GM23338 (cell line): ENCODE measurements around the gene CADM4.

Experiments
- CREB1 ChIP-seq: fragments of 250-450 bp; sonication (Bioruptor Pico); IDR thresholded peaks from 2 replicates; pipeline ENCODE4 v1.5.0; 2020; ENCODE audit warnings: low read depth, mild to moderate bottlenecking, moderate library complexity
- POLR2AphosphoS5 ChIP-seq: IDR thresholded peaks from 2 replicates; pipeline ENCODE4 v1.6.1; 2016; ENCODE audit warnings: antibody characterized with exemption, low read depth
- REST ChIP-seq: IDR thresholded peaks from one replicate; pipeline ENCODE4 v1.6.1; 2018; ENCODE audit warnings: antibody characterized with exemption; ENCODE audit not compliant: unreplicated experiment
- TF ChIP-seq, protein P1 (sequence below), 2 experiments: fragments of 200-600 bp in 1 of 2; sonication (generic) in 1 of 2; conservative IDR thresholded peaks; 2 replicates each; pipeline versions ENCODE4 v1.5.1 to v1.6.1; 2016 to 2017; ENCODE audit warnings: antibody characterized with exemption in 2 of 2, low read depth in 2 of 2, mild to moderate bottlenecking in 2 of 2, moderate library complexity in 1 of 2

DNA sequence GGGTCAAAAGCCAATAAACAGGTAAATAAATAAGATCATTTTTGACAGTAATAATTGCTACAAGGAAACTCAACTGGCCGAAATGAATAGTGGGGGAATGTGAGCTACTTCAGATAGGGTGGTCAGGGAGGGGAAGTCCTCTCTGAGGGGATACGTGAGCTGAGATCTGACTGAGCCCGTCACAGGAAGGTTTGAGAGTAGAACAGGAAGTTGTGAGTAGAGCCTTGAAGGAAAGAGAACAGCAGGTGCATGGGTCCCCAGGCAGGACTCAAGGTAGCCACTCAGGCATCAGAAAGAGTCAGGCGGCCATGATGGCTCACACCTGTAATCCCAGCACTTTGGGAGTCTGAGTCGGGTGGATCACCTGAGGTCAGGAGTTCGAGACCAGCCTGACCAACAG, 50.0 kb downstream of the CADM4 start:
- TF ChIP-seq REST = no peak
- no peak for TF ChIP-seq CREB1 (CRISPR knock-in tag)
- TF ChIP-seq, protein P1, sequence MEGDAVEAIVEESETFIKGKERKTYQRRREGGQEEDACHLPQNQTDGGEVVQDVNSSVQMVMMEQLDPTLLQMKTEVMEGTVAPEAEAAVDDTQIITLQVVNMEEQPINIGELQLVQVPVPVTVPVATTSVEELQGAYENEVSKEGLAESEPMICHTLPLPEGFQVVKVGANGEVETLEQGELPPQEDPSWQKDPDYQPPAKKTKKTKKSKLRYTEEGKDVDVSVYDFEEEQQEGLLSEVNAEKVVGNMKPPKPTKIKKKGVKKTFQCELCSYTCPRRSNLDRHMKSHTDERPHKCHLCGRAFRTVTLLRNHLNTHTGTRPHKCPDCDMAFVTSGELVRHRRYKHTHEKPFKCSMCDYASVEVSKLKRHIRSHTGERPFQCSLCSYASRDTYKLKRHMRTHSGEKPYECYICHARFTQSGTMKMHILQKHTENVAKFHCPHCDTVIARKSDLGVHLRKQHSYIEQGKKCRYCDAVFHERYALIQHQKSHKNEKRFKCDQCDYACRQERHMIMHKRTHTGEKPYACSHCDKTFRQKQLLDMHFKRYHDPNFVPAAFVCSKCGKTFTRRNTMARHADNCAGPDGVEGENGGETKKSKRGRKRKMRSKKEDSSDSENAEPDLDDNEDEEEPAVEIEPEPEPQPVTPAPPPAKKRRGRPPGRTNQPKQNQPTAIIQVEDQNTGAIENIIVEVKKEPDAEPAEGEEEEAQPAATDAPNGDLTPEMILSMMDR (conservative IDR thresholded peaks at IDR 0.05; ENCODE audit: low read depth in 2 of 2) = no peak
- no peak for TF ChIP-seq POLR2AphosphoS5
